Suprapubic skin (tissue), 4 donors: ENCODE data around the gene CSRNP3. TPM values are rescaled to one million over a fixed set of nuclear protein-coding genes. Genes with fewer than 3 reads are reported as not detected.

Experiments
- DNase-seq, 2 donors: peaks; one replicate each; pipeline ENCODE4 v3.0.0-alpha.2; 2019; ENCODE audit warnings: low spot score in 2 of 2
- H3K27ac ChIP-seq: fragments of 200-600 bp; sonication (generic); one replicate; pipeline ENCODE4 v1.5.1; 2019
- H3K27me3 ChIP-seq: fragments of 200-600 bp; sonication (generic); one replicate; pipeline ENCODE4 v1.5.1; 2019
- H3K36me3 ChIP-seq: fragments of 200-600 bp; sonication (generic); one replicate; pipeline ENCODE4 v1.5.1; 2019
- H3K4me1 ChIP-seq: fragments of 200-600 bp; sonication (generic); one replicate; pipeline ENCODE4 v1.5.1; 2019
- H3K4me3 ChIP-seq: fragments of 200-600 bp; sonication (generic); one replicate; pipeline ENCODE4 v1.5.1; 2019; ENCODE audit warnings: mild to moderate bottlenecking
- H3K9me3 ChIP-seq: fragments of 200-600 bp; sonication (generic); one replicate; pipeline ENCODE4 v1.5.1; 2019
- EP300 ChIP-seq: sonication (generic); formaldehyde crosslinking; IDR thresholded peaks from one replicate; pipeline ENCODE4 v1.6.1; 2017; ENCODE audit warnings: antibody characterized with exemption
- POLR2A ChIP-seq, 2 donors: fragments of 450-650 bp; IDR thresholded peaks; one replicate each; pipeline ENCODE4 v1.6.1; 2017; ENCODE audit warnings: antibody characterized with exemption in 2 of 2, mild to moderate bottlenecking in 2 of 2, moderate library complexity in 2 of 2
- POLR2AphosphoS5 ChIP-seq, 3 donors: sonication (generic); formaldehyde crosslinking; IDR thresholded peaks; one replicate each; pipeline ENCODE4 v1.6.1; 2017; ENCODE audit warnings: antibody characterized with exemption in 3 of 3
- WGBS: methylation state at CpG from one replicate; pipeline ENCODE4 v1.1.5; 2018; 5-methylcytosine and 5-hydroxymethylcytosine counted together
- total RNA-seq, 4 donors: library from RNA; depleted of rRNA; stranded (reverse); fragments of >200 nt; gene quantifications; one replicate each; pipeline ENCODE4 v1.1.0, GENCODE V29; 2016
- TF ChIP-seq, protein P1 (sequence below), 2 donors: fragments of 200-600 bp in 1 of 2; fragments of 450-650 bp in 1 of 2; sonication (generic) in 1 of 2; IDR thresholded peaks; one replicate each; pipeline ENCODE4 v1.5.1; 2016 to 2019; ENCODE audit warnings: antibody characterized with exemption in 2 of 2, mild to moderate bottlenecking in 1 of 2, moderate library complexity in 1 of 2

CSRNP3 gene
- total RNA-seq, 4 donors from 2014 or later = 1.3 to 7.2 (median 4.3) TPM

DNA sequence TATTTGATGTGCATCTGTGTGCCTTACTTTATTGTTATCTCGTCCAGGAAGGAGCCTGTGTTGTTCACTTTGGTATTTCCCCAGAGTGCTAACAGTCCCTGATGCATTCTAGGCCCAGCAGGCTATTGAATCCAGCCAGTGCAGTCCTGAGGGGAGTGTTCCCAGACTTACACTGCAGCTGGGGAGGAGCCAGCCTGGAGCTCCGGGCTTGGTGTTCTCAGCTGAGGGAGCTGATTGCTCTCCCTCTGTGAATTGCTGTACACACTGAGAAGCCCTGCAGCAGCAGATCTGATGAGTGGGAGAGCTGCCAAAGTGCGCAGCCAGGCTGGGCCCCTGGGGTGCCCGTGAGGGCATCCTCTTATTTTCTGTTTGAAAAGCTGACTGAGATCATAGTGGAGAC, 165.4 kb downstream of the CSRNP3 start:
- Histone ChIP-seq H3K27me3 (no peaks in the 10 kb centered on the region), H3K4me1 (peaks cover 9% of the 10 kb centered on the region), H3K27ac (no peak overlapping the region), H3K9me3 (no peaks in the 10 kb centered on the region), H3K36me3 (no peaks in the 10 kb centered on the region), H3K4me3 (no peak overlapping the region)
- 18% methylated on average over 4 of the region's 4 CpGs for WGBS
- TF ChIP-seq POLR2A (IDR thresholded peaks at IDR 0.05) = no peak
- no peak for TF ChIP-seq POLR2AphosphoS5 (IDR thresholded peaks at IDR 0.05)
- no peak for TF ChIP-seq EP300
- TF ChIP-seq, protein P1, sequence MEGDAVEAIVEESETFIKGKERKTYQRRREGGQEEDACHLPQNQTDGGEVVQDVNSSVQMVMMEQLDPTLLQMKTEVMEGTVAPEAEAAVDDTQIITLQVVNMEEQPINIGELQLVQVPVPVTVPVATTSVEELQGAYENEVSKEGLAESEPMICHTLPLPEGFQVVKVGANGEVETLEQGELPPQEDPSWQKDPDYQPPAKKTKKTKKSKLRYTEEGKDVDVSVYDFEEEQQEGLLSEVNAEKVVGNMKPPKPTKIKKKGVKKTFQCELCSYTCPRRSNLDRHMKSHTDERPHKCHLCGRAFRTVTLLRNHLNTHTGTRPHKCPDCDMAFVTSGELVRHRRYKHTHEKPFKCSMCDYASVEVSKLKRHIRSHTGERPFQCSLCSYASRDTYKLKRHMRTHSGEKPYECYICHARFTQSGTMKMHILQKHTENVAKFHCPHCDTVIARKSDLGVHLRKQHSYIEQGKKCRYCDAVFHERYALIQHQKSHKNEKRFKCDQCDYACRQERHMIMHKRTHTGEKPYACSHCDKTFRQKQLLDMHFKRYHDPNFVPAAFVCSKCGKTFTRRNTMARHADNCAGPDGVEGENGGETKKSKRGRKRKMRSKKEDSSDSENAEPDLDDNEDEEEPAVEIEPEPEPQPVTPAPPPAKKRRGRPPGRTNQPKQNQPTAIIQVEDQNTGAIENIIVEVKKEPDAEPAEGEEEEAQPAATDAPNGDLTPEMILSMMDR (IDR thresholded peaks at IDR 0.05) = no peak
- no peak for DNase-seq

DNA sequence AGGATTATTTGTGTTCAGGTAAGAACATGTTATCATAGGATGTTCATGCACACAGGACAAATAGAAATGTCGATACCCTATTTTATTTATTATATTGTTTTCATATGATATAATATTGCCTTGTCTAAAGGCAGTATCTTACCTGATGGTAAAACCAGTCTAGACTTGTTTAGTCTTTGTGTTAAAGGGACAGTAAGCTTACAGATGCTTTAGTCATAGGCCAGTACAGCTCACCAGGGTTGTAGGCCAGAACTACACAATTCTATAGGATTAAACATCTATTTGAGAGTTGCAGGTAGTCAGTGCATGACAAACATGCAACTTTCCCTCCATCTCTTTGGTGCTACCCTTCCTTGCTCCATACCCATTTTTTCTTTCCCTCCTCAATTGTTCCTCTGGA, 166.0 kb downstream of the CSRNP3 start:
- Histone ChIP-seq H3K4me1 (peaks cover 9% of the 10 kb centered on the region), H3K9me3 (no peaks in the 10 kb centered on the region), H3K27me3 (no peaks in the 10 kb centered on the region), H3K36me3 (no peaks in the 10 kb centered on the region), H3K27ac (no peak overlapping the region), H3K4me3 (no peak overlapping the region)
- 57% methylated on average over 1 of the region's 1 CpG for WGBS
- TF ChIP-seq POLR2A (IDR thresholded peaks at IDR 0.05) = no peak
- TF ChIP-seq, protein P1 (IDR thresholded peaks at IDR 0.05) = no peak
- TF ChIP-seq EP300 = no peak
- no peak for TF ChIP-seq POLR2AphosphoS5 (IDR thresholded peaks at IDR 0.05)
- DNase-seq = no peak

DNA sequence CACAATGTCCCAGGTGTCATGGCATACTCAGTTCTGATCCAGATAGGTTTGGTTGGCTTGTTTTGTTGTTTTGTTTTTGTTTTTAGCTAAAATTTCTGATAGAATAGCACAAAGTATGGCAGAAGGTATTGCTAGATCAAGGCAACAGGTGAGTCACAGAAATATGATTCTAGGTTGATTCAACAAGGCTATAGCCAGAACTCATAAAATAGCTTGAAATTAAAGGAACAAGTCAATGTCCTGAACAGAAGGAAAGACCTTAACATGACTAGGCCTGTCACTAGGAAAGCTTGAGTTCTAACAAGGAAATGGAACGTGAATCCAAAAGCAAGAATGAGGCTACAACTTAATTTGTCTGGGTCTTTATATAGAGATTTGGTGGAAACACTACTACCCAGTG, 167.5 kb downstream of the CSRNP3 start:
- no peaks in the 10 kb centered on the region for H3K27me3 ChIP-seq
- 75% methylated on average over 1 of the region's 1 CpG for WGBS
- no peak for DNase-seq
- peaks cover 9% of the 10 kb centered on the region for H3K4me1 ChIP-seq
- TF ChIP-seq, protein P1 (IDR thresholded peaks at IDR 0.05) = no peak
- no peak for TF ChIP-seq POLR2AphosphoS5 (IDR thresholded peaks at IDR 0.05)
- TF ChIP-seq POLR2A (IDR thresholded peaks at IDR 0.05) = no peak
- no peak for TF ChIP-seq EP300
- H3K4me3 ChIP-seq = no peak overlapping the region
- H3K27ac ChIP-seq = no peak overlapping the region
- no peaks in the 10 kb centered on the region for H3K36me3 ChIP-seq
- no peaks in the 10 kb centered on the region for H3K9me3 ChIP-seq

DNA sequence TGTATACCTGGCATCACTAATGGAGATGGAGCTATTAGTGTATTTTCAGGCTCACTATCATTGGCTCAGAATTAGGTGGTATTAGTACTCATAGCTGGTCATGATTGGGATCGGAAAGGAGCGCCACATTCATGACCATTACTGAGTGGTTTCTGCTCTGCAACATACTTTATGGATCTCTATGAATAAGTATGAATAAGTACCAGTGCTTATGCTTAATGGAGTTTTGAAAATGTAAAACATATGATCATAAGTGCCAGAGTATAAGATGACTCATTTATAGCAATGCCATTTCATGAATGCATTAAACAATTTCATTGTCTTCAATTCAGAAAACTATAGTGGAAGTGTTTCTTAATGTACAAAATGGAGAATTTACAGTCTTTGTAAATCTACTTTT, 167.9 kb downstream of the CSRNP3 start:
- TF ChIP-seq, protein P1 (IDR thresholded peaks at IDR 0.05) = no peak
- TF ChIP-seq POLR2A (IDR thresholded peaks at IDR 0.05) = no peak
- TF ChIP-seq POLR2AphosphoS5 (IDR thresholded peaks at IDR 0.05) = no peak
- no peak for TF ChIP-seq EP300
- WGBS = 91% methylated on average over 2 of the region's 2 CpGs
- Histone ChIP-seq H3K27ac (no peak overlapping the region), H3K4me3 (no peak overlapping the region), H3K27me3 (no peaks in the 10 kb centered on the region), H3K9me3 (no peaks in the 10 kb centered on the region), H3K36me3 (no peaks in the 10 kb centered on the region), H3K4me1 (peaks cover 9% of the 10 kb centered on the region)
- DNase-seq = no peak

DNA sequence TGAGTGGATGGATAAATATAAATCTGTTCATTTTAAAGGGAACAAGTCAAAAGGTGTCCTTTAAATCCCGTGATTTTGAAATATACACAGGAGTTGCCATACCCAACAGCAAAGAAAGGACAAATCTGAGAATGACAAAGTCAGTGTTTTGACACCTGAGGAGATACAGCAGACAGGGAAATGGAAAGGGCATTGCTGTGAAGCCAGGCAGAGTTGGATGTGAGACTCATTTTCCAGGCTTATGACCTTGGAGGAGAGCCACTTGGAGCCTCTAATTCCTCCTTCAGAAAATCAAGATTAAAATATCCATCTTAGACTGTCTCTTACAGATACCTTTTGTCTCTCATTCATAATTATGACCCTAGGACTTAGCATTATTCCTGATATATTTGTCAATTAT, 170.0 kb downstream of the CSRNP3 start:
- Histone ChIP-seq H3K4me3 (no peak overlapping the region), H3K27me3 (no peaks in the 10 kb centered on the region), H3K9me3 (no peaks in the 10 kb centered on the region), H3K27ac (no peak overlapping the region), H3K4me1 (peaks cover 9% of the 10 kb centered on the region), H3K36me3 (no peaks in the 10 kb centered on the region)
- DNase-seq = no peak
- TF ChIP-seq EP300 = no peak
- 90% methylated on average over 1 of the region's 1 CpG for WGBS

DNA sequence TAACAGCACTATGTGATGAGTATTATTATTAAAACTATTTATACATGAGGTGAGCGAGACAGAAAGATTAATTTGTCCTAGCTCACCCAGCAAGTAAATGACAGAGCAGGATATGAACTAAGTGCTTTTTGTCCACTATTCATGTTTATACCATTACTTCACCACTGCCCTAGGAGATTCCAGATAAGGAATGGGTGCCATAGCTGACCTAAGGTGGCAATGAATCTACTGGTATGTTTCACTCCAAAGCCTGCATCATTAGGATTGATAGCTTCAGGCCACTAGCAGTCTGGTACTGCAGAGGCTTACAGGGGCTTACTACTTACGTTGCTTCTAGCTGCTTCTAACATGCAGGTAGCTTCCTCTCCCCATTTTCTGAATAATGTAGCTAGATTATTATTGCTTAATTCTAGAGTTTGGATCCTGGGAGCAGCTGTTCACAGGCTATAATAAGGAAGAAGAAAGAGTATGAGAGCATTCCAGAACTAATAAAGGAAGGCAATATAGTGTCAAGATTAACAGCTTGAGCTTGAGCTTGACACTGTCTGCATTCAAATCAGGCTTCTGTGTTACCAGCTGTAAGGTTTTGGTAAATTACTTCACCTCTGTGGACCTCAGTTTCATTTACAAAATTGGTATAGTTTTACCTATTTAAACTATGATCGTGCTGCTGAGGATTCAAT, 170.9 kb downstream of the CSRNP3 start:
- no peak for DNase-seq
- Histone ChIP-seq H3K9me3 (no peaks in the 10 kb centered on the region), H3K4me3 (no peak overlapping the region), H3K27ac (no peak overlapping the region), H3K4me1 (peaks cover 2% of the 10 kb centered on the region), H3K27me3 (no peaks in the 10 kb centered on the region), H3K36me3 (no peaks in the 10 kb centered on the region)
- WGBS = 61% methylated on average over 3 of the region's 3 CpGs
- TF ChIP-seq, protein P1 (IDR thresholded peaks at IDR 0.05) = no peak
- no peak for TF ChIP-seq POLR2A (IDR thresholded peaks at IDR 0.05)
- TF ChIP-seq EP300 = no peak
- TF ChIP-seq POLR2AphosphoS5 (IDR thresholded peaks at IDR 0.05) = no peak
